Transverse colon (tissue), 4 donors: ENCODE results near the gene FRRS1. TPM values are rescaled to one million over a fixed set of nuclear protein-coding genes. Genes with fewer than 3 reads are reported as not detected.

Experiments used
- DNase-seq: peaks from one replicate; pipeline ENCODE4 v3.0.0-alpha.2; 2019
- H3K27ac ChIP-seq, 4 donors: fragments of 200-600 bp; sonication (generic); 2 replicates each; pipeline ENCODE4 v1.5.1; 2016 to 2018; ENCODE audit warnings: inconsistent platforms in 4 of 4
- H3K27me3 ChIP-seq: fragments of 200-600 bp; sonication (generic); 2 replicates; pipeline ENCODE4 v1.5.1; 2017; ENCODE audit warnings: inconsistent platforms
- H3K36me3 ChIP-seq, 4 donors: fragments of 200-600 bp; sonication (generic); 2 replicates each; pipeline ENCODE4 v1.5.1; 2017 to 2019; ENCODE audit warnings: inconsistent platforms in 4 of 4
- H3K4me1 ChIP-seq, 4 donors: fragments of 200-600 bp; sonication (generic); 2 replicates each; pipeline ENCODE4 v1.5.1; 2017 to 2020; ENCODE audit warnings: inconsistent platforms in 4 of 4
- H3K4me3 ChIP-seq, 4 donors: fragments of 200-600 bp; sonication (generic); 1 replicate in 1 of 4; 2 replicates in 3 of 4; pipeline versions ENCODE4 v1.5.1 to v1.6.1; 2017 to 2019; ENCODE audit warnings: inconsistent platforms in 4 of 4
- H3K9me3 ChIP-seq, 2 donors: fragments of 200-600 bp; sonication (generic); 2 replicates each; pipeline ENCODE4 v1.5.1; 2017 to 2019; ENCODE audit warnings: inconsistent platforms in 2 of 2
- EP300 ChIP-seq: sonication (generic); formaldehyde crosslinking; IDR thresholded peaks from one replicate; pipeline ENCODE4 v1.6.1; 2017; ENCODE audit warnings: antibody characterized with exemption, low read depth
- POLR2A ChIP-seq: fragments of 450-650 bp; IDR thresholded peaks from one replicate; pipeline ENCODE4 v1.6.1; 2016; ENCODE audit warnings: antibody characterized with exemption, mild to moderate bottlenecking, moderate library complexity
- POLR2AphosphoS5 ChIP-seq, 3 donors: sonication (generic); formaldehyde crosslinking; IDR thresholded peaks; one replicate each; pipeline ENCODE4 v1.6.1; 2016; ENCODE audit warnings: antibody characterized with exemption in 3 of 3
- WGBS, 2 donors: methylation state at CpG; one replicate each; pipeline ENCODE4 v1.1.5; 2018; ENCODE audit warnings: low coverage in 1 of 2; 5-methylcytosine and 5-hydroxymethylcytosine counted together
- in situ Hi-C, 4 donors: fragments of 200-750 bp; cut with MboI; loops; one replicate each; pipeline versions ENCODE4 v1.15.0 to v1.15.1; 2017; ENCODE audit warnings: low sequenced_read_pairs in 3 of 4, low pct_ligation_motif_present in 1 of 4, low pct_unique_long_range_greater_than_20kb in 1 of 4
- intact Hi-C: fragments of 100-400 bp; cut with DNase I; formaldehyde crosslinking; loops from one replicate; pipeline ENCODE4 v1.15.1; 2023; ENCODE audit warnings: low total_unique reads
- total RNA-seq, 4 donors: library from RNA; depleted of rRNA; stranded (reverse); fragments of >200 nt; gene quantifications; one replicate each; pipeline ENCODE4 v1.1.0, GENCODE V29; 2016
- TF ChIP-seq, protein P1 (sequence below), 5 experiments: fragments of 200-600 bp in 3 of 5; fragments of 450-650 bp in 2 of 5; sonication (generic) in 3 of 5; IDR thresholded peaks; 1 replicate in 2 of 5; 2 replicates in 3 of 5; pipeline ENCODE4 v1.5.1; 2016 to 2017; ENCODE audit warnings: antibody characterized with exemption in 5 of 5, inconsistent platforms in 3 of 5, mild to moderate bottlenecking in 2 of 5, moderate library complexity in 1 of 5

Gene FRRS1
- total RNA-seq, 4 donors from 2014 or later = 3.0 to 32.4 (median 18.9) TPM

- no peaks in the 10 kb centered on the region for H3K4me1 ChIP-seq
- intact Hi-C loops (no loop called here), in situ Hi-C loops (no loop called here)
- 35 to 54% methylated on average over 3 of the region's 3 CpGs for WGBS, 2 donors
- no peak for DNase-seq
- H3K9me3 ChIP-seq = no peaks in the 10 kb centered on the region
- H3K36me3 ChIP-seq = no peaks in the 10 kb centered on the region
- no peaks in the 10 kb centered on the region for H3K27me3 ChIP-seq
- no peak overlapping the region for H3K27ac ChIP-seq
- no peak overlapping the region for H3K4me3 ChIP-seq
- TF ChIP-seq EP300 (no peak), POLR2A (no peak), POLR2AphosphoS5 (IDR thresholded peaks at IDR 0.05) (no peak)
- TF ChIP-seq, protein P1, sequence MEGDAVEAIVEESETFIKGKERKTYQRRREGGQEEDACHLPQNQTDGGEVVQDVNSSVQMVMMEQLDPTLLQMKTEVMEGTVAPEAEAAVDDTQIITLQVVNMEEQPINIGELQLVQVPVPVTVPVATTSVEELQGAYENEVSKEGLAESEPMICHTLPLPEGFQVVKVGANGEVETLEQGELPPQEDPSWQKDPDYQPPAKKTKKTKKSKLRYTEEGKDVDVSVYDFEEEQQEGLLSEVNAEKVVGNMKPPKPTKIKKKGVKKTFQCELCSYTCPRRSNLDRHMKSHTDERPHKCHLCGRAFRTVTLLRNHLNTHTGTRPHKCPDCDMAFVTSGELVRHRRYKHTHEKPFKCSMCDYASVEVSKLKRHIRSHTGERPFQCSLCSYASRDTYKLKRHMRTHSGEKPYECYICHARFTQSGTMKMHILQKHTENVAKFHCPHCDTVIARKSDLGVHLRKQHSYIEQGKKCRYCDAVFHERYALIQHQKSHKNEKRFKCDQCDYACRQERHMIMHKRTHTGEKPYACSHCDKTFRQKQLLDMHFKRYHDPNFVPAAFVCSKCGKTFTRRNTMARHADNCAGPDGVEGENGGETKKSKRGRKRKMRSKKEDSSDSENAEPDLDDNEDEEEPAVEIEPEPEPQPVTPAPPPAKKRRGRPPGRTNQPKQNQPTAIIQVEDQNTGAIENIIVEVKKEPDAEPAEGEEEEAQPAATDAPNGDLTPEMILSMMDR (IDR thresholded peaks at IDR 0.05) = no peak
These were observed 11.3 kb upstream of the FRRS1 start for GRCh38 chr1:99777752-99778151.

GRCh38 chr1:99776120-99776519 is 9.7 kb upstream of the FRRS1 start:
- Histone ChIP-seq H3K27me3 (no peaks in the 10 kb centered on the region), H3K4me1 (no peaks in the 10 kb centered on the region), H3K9me3 (no peaks in the 10 kb centered on the region), H3K4me3 (no peak overlapping the region), H3K36me3 (no peaks in the 10 kb centered on the region), H3K27ac (no peak overlapping the region)
- TF ChIP-seq, protein P1 (IDR thresholded peaks at IDR 0.05) = no peak
- TF ChIP-seq POLR2AphosphoS5 (IDR thresholded peaks at IDR 0.05) (no peak), EP300 (no peak), POLR2A (no peak)
- intact Hi-C loops = no loop called here
- in situ Hi-C loops = no loop called here
- DNase-seq = no peak

GRCh38 chr1:99772809-99773208 is 6.4 kb upstream of the FRRS1 start:
- intact Hi-C loops (no loop called here), in situ Hi-C loops (no loop called here)
- no peaks in the 10 kb centered on the region for H3K27me3 ChIP-seq
- H3K36me3 ChIP-seq = no peaks in the 10 kb centered on the region
- TF ChIP-seq, protein P1 (IDR thresholded peaks at IDR 0.05) = no peak
- TF ChIP-seq EP300 (no peak), POLR2A (no peak), POLR2AphosphoS5 (IDR thresholded peaks at IDR 0.05) (no peak)
- no peak overlapping the region for H3K4me3 ChIP-seq
- no peak overlapping the region for H3K27ac ChIP-seq
- H3K9me3 ChIP-seq = no peaks in the 10 kb centered on the region
- peaks cover 0 to 7% (median 2%) of the 10 kb centered on the region in 4 donors for H3K4me1 ChIP-seq
- 90 to 94% methylated on average over 2 to 3 of the region's 3 CpGs for WGBS, 2 donors
- DNase-seq = no peak

DNA sequence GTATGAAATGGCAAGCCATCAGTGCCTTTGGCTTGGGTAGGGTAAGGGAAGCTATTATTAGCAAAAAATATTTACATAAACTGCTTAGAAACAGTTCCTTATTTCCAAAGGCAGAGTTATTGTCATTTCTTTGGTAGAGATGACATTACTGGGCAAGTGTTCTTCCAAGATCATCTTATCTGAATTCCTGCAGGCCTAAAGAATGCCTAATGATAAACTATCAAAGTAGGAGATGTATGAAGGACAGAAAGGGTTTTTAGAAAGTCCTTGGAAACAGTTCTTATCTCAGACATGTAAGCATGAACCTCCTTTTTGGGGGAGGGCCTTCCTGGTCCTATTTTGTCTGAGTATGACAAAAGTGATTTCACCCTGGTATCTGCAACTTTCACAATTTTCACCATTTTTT is 5.1 kb upstream of the FRRS1 start:
- no peak for DNase-seq
- Histone ChIP-seq H3K36me3 (no peaks in the 10 kb centered on the region), H3K9me3 (no peaks in the 10 kb centered on the region), H3K4me1 (peaks cover 0 to 13% (median 7%) of the 10 kb centered on the region in 4 donors), H3K27me3 (no peaks in the 10 kb centered on the region), H3K4me3 (no peak overlapping the region), H3K27ac (no peak overlapping the region)
- in situ Hi-C loops (no loop called here), intact Hi-C loops (no loop called here)
- no peak for TF ChIP-seq POLR2A
- TF ChIP-seq POLR2AphosphoS5 (IDR thresholded peaks at IDR 0.05) = no peak
- TF ChIP-seq EP300 = no peak
- TF ChIP-seq, protein P1 (IDR thresholded peaks at IDR 0.05) = no peak
